GM23338 (cell line): ENCODE measurements around the gene TMEM229A. TPM values are rescaled to one million over a fixed set of nuclear protein-coding genes. Genes with fewer than 3 reads are reported as not detected.

Experiments
- ATAC-seq: fragments of 200-7000 bp; cut with Tn5 transposase; 3 replicates; pipeline ENCODE4 v1.9.1; 2020
- DNase-seq: peaks from one replicate; pipeline ENCODE4 v3.0.0-alpha.2; 2015; ENCODE audit warnings: low spot score
- H2AFZ ChIP-seq: fragments of 200-600 bp; sonication (generic); 2 replicates; pipeline ENCODE4 v1.8.0; 2016; ENCODE audit warnings: antibody characterized with exemption, mild to moderate bottlenecking, moderate library complexity
- H3F3A ChIP-seq: fragments of 200-600 bp; sonication (generic); replicated peaks from 2 replicates; pipeline ENCODE4 v1.8.0; 2017; ENCODE audit warnings: antibody characterized with exemption, mixed run types, low read depth
- H3K27ac ChIP-seq: fragments of 200-600 bp; sonication (generic); 2 replicates; pipeline ENCODE4 v1.6.1; 2016; ENCODE audit warnings: low read depth
- H3K27me3 ChIP-seq: fragments of 200-600 bp; sonication (generic); 2 replicates; pipeline ENCODE4 v1.8.0; 2016; ENCODE audit warnings: mild to moderate bottlenecking, mixed run types, moderate library complexity; ENCODE audit not compliant: insufficient read depth
- H3K36me3 ChIP-seq: fragments of 200-600 bp; sonication (generic); 2 replicates; pipeline ENCODE4 v1.8.0; 2016; ENCODE audit warnings: mild to moderate bottlenecking; ENCODE audit not compliant: insufficient read depth
- H3K4me1 ChIP-seq: fragments of 200-600 bp; sonication (generic); 2 replicates; pipeline ENCODE4 v1.8.0; 2016; ENCODE audit warnings: mild to moderate bottlenecking, moderate library complexity; ENCODE audit not compliant: insufficient read depth
- H3K4me2 ChIP-seq: fragments of 200-600 bp; sonication (generic); 2 replicates; pipeline ENCODE4 v1.7.1; 2017; ENCODE audit warnings: mixed run types
- H3K4me3 ChIP-seq: fragments of 200-600 bp; sonication (generic); 2 replicates; pipeline ENCODE4 v1.6.1; 2016; ENCODE audit warnings: mixed run types
- H3K79me2 ChIP-seq: fragments of 200-600 bp; sonication (generic); replicated peaks from 2 replicates; pipeline ENCODE4 v1.8.0; 2017; ENCODE audit warnings: mild to moderate bottlenecking; ENCODE audit not compliant: insufficient read depth
- H3K9me2 ChIP-seq: fragments of 200-600 bp; sonication (generic); 2 replicates; pipeline ENCODE4 v1.8.0; 2017; ENCODE audit not compliant: insufficient read depth
- H4K20me1 ChIP-seq: fragments of 200-600 bp; sonication (generic); replicated peaks from 2 replicates; pipeline ENCODE4 v1.8.0; 2017; ENCODE audit warnings: mild to moderate bottlenecking; ENCODE audit not compliant: insufficient read depth
- H3K27ac Mint-ChIP-seq: 2 replicates; pipeline ENCODE4 v1.8.0; 2020; ENCODE audit warnings: inconsistent platforms, mild to moderate bottlenecking, moderate library complexity, mixed read lengths
- H3K27me3 Mint-ChIP-seq: 3 replicates; pipeline ENCODE4 v1.8.0; 2022; ENCODE audit warnings: low read depth, mild to moderate bottlenecking, moderate library complexity, mixed read lengths, inconsistent platforms; ENCODE audit not compliant: insufficient read depth, poor library complexity
- H3K36me3 Mint-ChIP-seq: 3 replicates; pipeline ENCODE4 v1.8.0; 2021; ENCODE audit warnings: low read depth, mild to moderate bottlenecking, inconsistent platforms, moderate library complexity, mixed read lengths
- H3K4me1 Mint-ChIP-seq: 3 replicates; pipeline ENCODE4 v1.8.0; 2020; ENCODE audit warnings: mild to moderate bottlenecking, inconsistent platforms, mixed read lengths
- H3K4me3 Mint-ChIP-seq: 3 replicates; pipeline ENCODE4 v1.8.0; 2021; ENCODE audit warnings: moderate library complexity, mild to moderate bottlenecking, inconsistent platforms, mixed read lengths
- H3K9me3 Mint-ChIP-seq: 3 replicates; pipeline ENCODE4 v1.8.0; 2020; ENCODE audit warnings: moderate library complexity, mild to moderate bottlenecking, inconsistent platforms, mixed read lengths
- CREB1 ChIP-seq: fragments of 250-450 bp; sonication (Bioruptor Pico); IDR thresholded peaks from 2 replicates; pipeline ENCODE4 v1.5.0; 2020; ENCODE audit warnings: low read depth, mild to moderate bottlenecking, moderate library complexity
- ETS1 ChIP-seq: IDR thresholded peaks from 2 replicates; pipeline ENCODE4 v1.6.1; 2016; ENCODE audit warnings: antibody characterized with exemption
- EZH2 ChIP-seq: fragments of 200-600 bp; sonication (generic); IDR thresholded peaks from one replicate; pipeline ENCODE4 v1.8.0; 2017; ENCODE audit warnings: antibody characterized with exemption, mild to moderate bottlenecking, low read depth; ENCODE audit not compliant: unreplicated experiment
- EZH2phosphoT487 ChIP-seq: fragments of 200-600 bp; sonication (generic); IDR thresholded peaks from one replicate; pipeline ENCODE4 v1.8.1; 2018; ENCODE audit warnings: antibody characterized with exemption; ENCODE audit not compliant: unreplicated experiment
- JUNB ChIP-seq: IDR thresholded peaks from one replicate; pipeline ENCODE4 v1.6.1; 2016; ENCODE audit warnings: antibody characterized with exemption; ENCODE audit not compliant: unreplicated experiment
- NANOG ChIP-seq: IDR thresholded peaks from 2 replicates; pipeline ENCODE4 v1.6.1; 2016; ENCODE audit warnings: antibody characterized with exemption, borderline replicate concordance
- POLR2AphosphoS5 ChIP-seq: IDR thresholded peaks from 2 replicates; pipeline ENCODE4 v1.6.1; 2016; ENCODE audit warnings: antibody characterized with exemption, low read depth
- REST ChIP-seq: IDR thresholded peaks from one replicate; pipeline ENCODE4 v1.6.1; 2018; ENCODE audit warnings: antibody characterized with exemption; ENCODE audit not compliant: unreplicated experiment
- STAT1 ChIP-seq: IDR thresholded peaks from one replicate; pipeline ENCODE4 v1.6.1; 2016; ENCODE audit warnings: antibody characterized with exemption; ENCODE audit not compliant: unreplicated experiment
- ZNF114 ChIP-seq: fragments of 250-450 bp; sonication (Bioruptor Pico); IDR thresholded peaks from 2 replicates; pipeline ENCODE4 v1.5.0; 2020; ENCODE audit warnings: mild to moderate bottlenecking, moderate library complexity
- ZNF331 ChIP-seq: fragments of 250-450 bp; sonication (Bioruptor Pico); IDR thresholded peaks from 2 replicates; pipeline ENCODE4 v1.5.0; 2020; ENCODE audit warnings: low read depth, mild to moderate bottlenecking, moderate library complexity
- ZNF462 ChIP-seq: fragments of 250-450 bp; sonication (Bioruptor Pico); IDR thresholded peaks from 2 replicates; pipeline ENCODE4 v1.5.0; 2020; ENCODE audit warnings: mild to moderate bottlenecking, moderate library complexity
- polyA plus RNA-seq: library from polyadenylated mRNA; unstranded; fragments of >200 nt; fragmentation: Nextera tagmentation; extraction: Ambion mirVana; gene quantifications from 2 replicates; pipeline ENCODE4 v1.2.1, GENCODE V29; 2016
- total RNA-seq: library from RNA; depleted of rRNA; stranded (reverse); fragments of >200 nt; shearing (Covaris generic); gene quantifications from 2 replicates; pipeline ENCODE4 v1.2.3, GENCODE V29; 2014
- TF ChIP-seq, protein P1 (sequence below), 2 experiments: fragments of 200-600 bp in 1 of 2; sonication (generic) in 1 of 2; conservative IDR thresholded peaks; 2 replicates each; pipeline versions ENCODE4 v1.5.1 to v1.6.1; 2016 to 2017; ENCODE audit warnings: antibody characterized with exemption in 2 of 2, low read depth in 2 of 2, mild to moderate bottlenecking in 2 of 2, moderate library complexity in 1 of 2

TMEM229A gene
- total and polyA plus RNA-seq, 2 experiments from 2014 or later = 0.63 to 0.80 TPM

DNA sequence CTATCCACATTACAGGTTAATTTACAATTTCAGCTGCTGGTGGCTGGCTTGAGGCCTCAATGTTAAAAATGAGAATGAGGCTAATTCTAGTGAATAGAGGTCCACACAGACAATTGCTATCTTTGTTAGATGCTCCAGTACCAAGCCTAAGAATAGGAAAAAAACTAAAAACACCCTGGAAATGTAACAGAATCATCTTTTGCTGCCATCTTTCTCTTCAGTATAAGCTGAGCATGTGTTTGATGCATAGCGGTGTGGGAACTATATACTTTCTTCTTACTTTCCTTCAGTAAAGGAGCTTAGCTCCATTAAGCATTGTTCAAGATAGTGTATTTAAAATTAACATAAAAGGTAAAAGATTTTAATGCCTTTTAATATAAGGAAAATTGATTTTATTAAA lies 5.6 kb downstream of the TMEM229A start:
- peaks cover 24% of the 10 kb centered on the region for H3K27me3 ChIP-seq
- no peaks in the 10 kb centered on the region for H4K20me1 ChIP-seq
- no peak overlapping the region for H3K27ac Mint-ChIP-seq
- ATAC-seq = no peak
- H3K4me1 ChIP-seq = peaks cover 13% of the 10 kb centered on the region
- H3K4me2 ChIP-seq = no peak overlapping the region
- H3F3A ChIP-seq = no peaks in the 10 kb centered on the region
- H3K36me3 Mint-ChIP-seq = no peaks in the 10 kb centered on the region
- no peaks in the 10 kb centered on the region for H3K9me3 Mint-ChIP-seq
- no peak overlapping the region for H3K4me3 Mint-ChIP-seq
- H3K27ac ChIP-seq = no peak overlapping the region
- H3K36me3 ChIP-seq = no peaks in the 10 kb centered on the region
- no peak overlapping the region for H3K4me3 ChIP-seq
- no peak overlapping the region for H2AFZ ChIP-seq
- peaks cover 15% of the 10 kb centered on the region for H3K27me3 Mint-ChIP-seq
- H3K4me1 Mint-ChIP-seq = peaks cover 27% of the 10 kb centered on the region
- TF ChIP-seq REST (no peak), EZH2phosphoT487 (no peak), ZNF331 (CRISPR knock-in tag) (no peak), STAT1 (no peak), CREB1 (CRISPR knock-in tag) (no peak), JUNB (no peak), ZNF462 (CRISPR knock-in tag) (no peak), POLR2AphosphoS5 (no peak), NANOG (no peak), EZH2 (no peak), ZNF114 (CRISPR knock-in tag) (no peak), ETS1 (no peak)
- TF ChIP-seq, protein P1, sequence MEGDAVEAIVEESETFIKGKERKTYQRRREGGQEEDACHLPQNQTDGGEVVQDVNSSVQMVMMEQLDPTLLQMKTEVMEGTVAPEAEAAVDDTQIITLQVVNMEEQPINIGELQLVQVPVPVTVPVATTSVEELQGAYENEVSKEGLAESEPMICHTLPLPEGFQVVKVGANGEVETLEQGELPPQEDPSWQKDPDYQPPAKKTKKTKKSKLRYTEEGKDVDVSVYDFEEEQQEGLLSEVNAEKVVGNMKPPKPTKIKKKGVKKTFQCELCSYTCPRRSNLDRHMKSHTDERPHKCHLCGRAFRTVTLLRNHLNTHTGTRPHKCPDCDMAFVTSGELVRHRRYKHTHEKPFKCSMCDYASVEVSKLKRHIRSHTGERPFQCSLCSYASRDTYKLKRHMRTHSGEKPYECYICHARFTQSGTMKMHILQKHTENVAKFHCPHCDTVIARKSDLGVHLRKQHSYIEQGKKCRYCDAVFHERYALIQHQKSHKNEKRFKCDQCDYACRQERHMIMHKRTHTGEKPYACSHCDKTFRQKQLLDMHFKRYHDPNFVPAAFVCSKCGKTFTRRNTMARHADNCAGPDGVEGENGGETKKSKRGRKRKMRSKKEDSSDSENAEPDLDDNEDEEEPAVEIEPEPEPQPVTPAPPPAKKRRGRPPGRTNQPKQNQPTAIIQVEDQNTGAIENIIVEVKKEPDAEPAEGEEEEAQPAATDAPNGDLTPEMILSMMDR (conservative IDR thresholded peaks at IDR 0.05; ENCODE audit: low read depth in 2 of 2) = no peak
- 0 out of 2 replicates have a peak, but pooled peaks cover 2% of the 10 kb centered on the region for H3K9me2 ChIP-seq
- DNase-seq = no peak
- no peaks in the 10 kb centered on the region for H3K79me2 ChIP-seq
